Glutamatergic neuron (in vitro differentiated cells): ENCODE data around the gene VRK1. TPM values are rescaled to one million over a fixed set of nuclear protein-coding genes. Genes with fewer than 3 reads are reported as not detected.

Source experiments
- DNase-seq: peaks from one replicate; pipeline ENCODE4 v3.0.0; 2022
- H3K27ac Mint-ChIP-seq: one replicate; pipeline ENCODE4 v1.8.0; 2020; ENCODE audit warnings: mild to moderate bottlenecking, mixed read lengths, inconsistent platforms; ENCODE audit not compliant: unreplicated experiment
- H3K27me3 Mint-ChIP-seq: one replicate; pipeline ENCODE4 v1.8.0; 2020; ENCODE audit warnings: mild to moderate bottlenecking, moderate library complexity, mixed read lengths, inconsistent platforms; ENCODE audit not compliant: unreplicated experiment
- H3K36me3 Mint-ChIP-seq: one replicate; pipeline ENCODE4 v1.8.0; 2020; ENCODE audit warnings: mild to moderate bottlenecking, mixed read lengths, inconsistent platforms; ENCODE audit not compliant: unreplicated experiment
- H3K4me1 Mint-ChIP-seq: one replicate; pipeline ENCODE4 v1.8.0; 2020; ENCODE audit warnings: mild to moderate bottlenecking, low read depth, mixed read lengths, inconsistent platforms; ENCODE audit not compliant: unreplicated experiment
- H3K4me3 Mint-ChIP-seq: one replicate; pipeline ENCODE4 v1.8.0; 2020; ENCODE audit warnings: mild to moderate bottlenecking, mixed read lengths, inconsistent platforms; ENCODE audit not compliant: unreplicated experiment
- H3K9me3 Mint-ChIP-seq: one replicate; pipeline ENCODE4 v1.8.0; 2020; ENCODE audit warnings: mild to moderate bottlenecking, moderate library complexity, mixed read lengths, inconsistent platforms; ENCODE audit not compliant: unreplicated experiment
- total RNA-seq: library from RNA; stranded (reverse); fragmentation: NEBNext Ultra II Directional; extraction: Animal tissue kit (Norgen Biotek cat#: 25700); gene quantifications from one replicate; pipeline ENCODE4 v1.2.1, GENCODE V29; 2021; ENCODE audit not compliant: unreplicated experiment
- TF ChIP-seq, protein P1 (sequence below): fragments of 200-600 bp; sonication (generic); IDR thresholded peaks from one replicate; pipeline ENCODE4 v1.5.0; 2021; ENCODE audit not compliant: partially characterized antibody, unreplicated experiment

Gene VRK1
- total RNA-seq, 1 donor from 2014 or later = 50.5 TPM

DNA sequence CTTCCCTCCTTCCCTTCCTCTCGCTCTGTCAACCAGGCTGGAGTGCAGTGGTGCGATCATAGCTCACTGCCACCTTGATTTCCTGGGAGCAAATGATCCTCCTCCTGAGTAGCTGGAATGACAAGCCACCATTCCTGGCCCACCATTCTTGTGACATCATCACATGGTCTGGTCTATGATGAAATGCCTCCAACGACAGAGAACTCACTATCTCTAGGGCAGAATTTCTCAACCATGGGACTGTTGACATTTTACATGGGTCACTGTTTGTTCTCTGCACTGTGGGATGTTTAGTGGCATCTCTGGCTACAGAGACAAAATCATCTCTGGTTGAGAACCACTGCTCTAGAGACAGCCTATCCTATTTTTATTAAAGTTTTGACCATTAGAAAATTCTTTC, 9.7 kb downstream of the VRK1 start:
- TF ChIP-seq, protein P1, sequence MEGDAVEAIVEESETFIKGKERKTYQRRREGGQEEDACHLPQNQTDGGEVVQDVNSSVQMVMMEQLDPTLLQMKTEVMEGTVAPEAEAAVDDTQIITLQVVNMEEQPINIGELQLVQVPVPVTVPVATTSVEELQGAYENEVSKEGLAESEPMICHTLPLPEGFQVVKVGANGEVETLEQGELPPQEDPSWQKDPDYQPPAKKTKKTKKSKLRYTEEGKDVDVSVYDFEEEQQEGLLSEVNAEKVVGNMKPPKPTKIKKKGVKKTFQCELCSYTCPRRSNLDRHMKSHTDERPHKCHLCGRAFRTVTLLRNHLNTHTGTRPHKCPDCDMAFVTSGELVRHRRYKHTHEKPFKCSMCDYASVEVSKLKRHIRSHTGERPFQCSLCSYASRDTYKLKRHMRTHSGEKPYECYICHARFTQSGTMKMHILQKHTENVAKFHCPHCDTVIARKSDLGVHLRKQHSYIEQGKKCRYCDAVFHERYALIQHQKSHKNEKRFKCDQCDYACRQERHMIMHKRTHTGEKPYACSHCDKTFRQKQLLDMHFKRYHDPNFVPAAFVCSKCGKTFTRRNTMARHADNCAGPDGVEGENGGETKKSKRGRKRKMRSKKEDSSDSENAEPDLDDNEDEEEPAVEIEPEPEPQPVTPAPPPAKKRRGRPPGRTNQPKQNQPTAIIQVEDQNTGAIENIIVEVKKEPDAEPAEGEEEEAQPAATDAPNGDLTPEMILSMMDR = no peak
- Mint-ChIP-seq H3K9me3 (no peaks in the 10 kb centered on the region), H3K4me1 (peaks cover 43% of the 10 kb centered on the region), H3K27ac (no peak overlapping the region), H3K36me3 (no peaks in the 10 kb centered on the region), H3K4me3 (no peak overlapping the region), H3K27me3 (no peaks in the 10 kb centered on the region)
- no peak for DNase-seq

DNA sequence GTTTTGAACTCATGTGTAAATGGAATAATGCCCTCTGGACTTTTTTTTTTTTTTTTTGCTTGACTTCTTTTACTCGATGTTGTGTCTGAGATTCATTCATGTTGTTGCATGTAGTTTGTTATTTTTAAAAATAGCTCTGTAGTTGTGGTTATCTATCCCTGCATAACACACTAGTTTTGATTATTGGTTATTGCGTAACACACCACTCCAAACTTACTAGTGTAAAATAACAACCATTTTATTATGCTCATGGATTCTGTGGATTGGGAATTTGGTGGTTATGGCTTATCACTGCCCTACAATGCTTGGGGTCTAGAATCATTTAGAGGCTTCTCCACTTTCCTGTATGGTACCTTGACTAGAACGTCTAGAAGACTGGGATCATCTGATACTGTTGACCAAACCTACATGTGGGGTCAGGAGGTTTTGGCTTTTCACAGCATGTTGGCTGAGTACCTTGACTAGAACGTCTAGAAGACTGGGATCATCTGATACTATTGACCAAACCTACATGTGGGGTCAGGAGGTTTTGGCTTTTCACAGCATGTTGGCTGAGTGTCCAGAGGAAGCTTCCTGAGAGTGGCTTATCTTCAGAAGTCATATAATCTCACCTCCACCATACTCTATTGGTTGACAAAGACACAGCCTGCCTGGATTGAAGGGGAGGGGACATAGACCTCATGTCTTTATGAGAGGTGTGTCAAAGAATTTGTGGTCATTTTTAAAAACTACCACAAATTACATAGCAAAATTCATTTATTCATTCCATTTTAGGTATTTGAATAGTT, 11.6 kb downstream of the VRK1 start:
- Mint-ChIP-seq H3K4me3 (no peak overlapping the region), H3K27me3 (no peaks in the 10 kb centered on the region)

DNA sequence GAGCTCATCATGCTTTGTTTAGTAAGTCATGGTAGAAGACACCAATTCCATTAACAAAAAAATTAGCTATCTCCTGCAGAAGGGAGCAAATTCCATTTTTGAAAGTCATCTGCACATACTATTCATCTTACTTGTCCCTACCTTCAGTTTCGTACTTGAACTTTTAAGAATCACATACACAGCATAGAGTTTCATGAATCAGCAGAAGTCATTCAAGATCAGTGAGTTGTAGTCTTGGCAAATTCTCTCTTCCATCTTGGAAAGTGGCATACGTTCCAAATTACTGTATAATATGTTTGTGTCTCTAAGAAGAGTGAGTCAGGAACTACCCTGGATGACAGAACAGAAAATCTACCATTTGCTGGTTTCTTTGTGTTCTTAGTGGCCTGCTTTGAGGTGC, 14.1 kb downstream of the VRK1 start:
- Mint-ChIP-seq H3K4me3 (no peak overlapping the region), H3K27me3 (no peaks in the 10 kb centered on the region)

More for the DNA sequence above, 11.6 kb downstream of the VRK1 start:
- H3K36me3 Mint-ChIP-seq = no peaks in the 10 kb centered on the region
- TF ChIP-seq, protein P1 = no peak
- DNase-seq = no peak
- H3K4me1 Mint-ChIP-seq = peaks cover 32% of the 10 kb centered on the region
- H3K27ac Mint-ChIP-seq = no peak overlapping the region
- no peaks in the 10 kb centered on the region for H3K9me3 Mint-ChIP-seq

DNA sequence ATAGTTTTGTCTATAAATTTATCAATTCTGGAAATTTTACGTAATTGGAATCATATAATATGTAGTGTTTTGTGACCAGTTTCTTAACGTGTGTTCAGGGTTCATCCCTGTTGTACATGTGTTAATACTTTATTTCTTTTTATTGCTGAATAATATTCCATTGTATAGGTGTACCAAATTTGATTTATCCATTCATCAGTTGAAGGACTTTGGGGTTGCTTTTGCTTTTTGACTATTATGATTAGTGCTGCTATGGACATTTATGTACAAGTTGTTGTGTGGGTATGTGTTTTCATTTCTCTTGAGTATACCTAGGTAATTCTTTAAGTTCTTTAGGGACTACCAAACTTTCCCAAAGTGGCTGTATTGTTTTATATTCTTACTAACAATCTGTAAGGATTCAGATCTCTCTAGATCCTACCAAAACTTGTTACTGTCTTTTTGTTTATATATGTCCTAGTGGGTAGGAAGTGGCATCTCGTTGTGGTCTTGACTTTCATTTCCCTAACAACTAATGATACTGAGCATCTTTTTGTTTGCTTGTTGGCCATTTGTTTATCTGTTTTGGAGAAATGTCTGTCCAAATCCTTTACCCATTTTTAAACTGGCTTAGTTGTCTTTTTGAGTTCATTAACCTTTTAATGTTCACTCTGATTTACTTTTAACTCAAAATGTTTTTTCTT, 14.9 kb downstream of the VRK1 start:
- H3K36me3 Mint-ChIP-seq = no peaks in the 10 kb centered on the region
- H3K9me3 Mint-ChIP-seq = no peaks in the 10 kb centered on the region
- peaks cover 3% of the 10 kb centered on the region for H3K4me1 Mint-ChIP-seq
- no peaks in the 10 kb centered on the region for H3K27me3 Mint-ChIP-seq
- no peak overlapping the region for H3K27ac Mint-ChIP-seq
- TF ChIP-seq, protein P1 = no peak
- no peak overlapping the region for H3K4me3 Mint-ChIP-seq
- no peak for DNase-seq

More for the DNA sequence above, 14.1 kb downstream of the VRK1 start:
- no peak overlapping the region for H3K27ac Mint-ChIP-seq
- peaks cover 10% of the 10 kb centered on the region for H3K4me1 Mint-ChIP-seq
- TF ChIP-seq, protein P1 = no peak
- H3K36me3 Mint-ChIP-seq = no peaks in the 10 kb centered on the region
- no peak for DNase-seq
- H3K9me3 Mint-ChIP-seq = no peaks in the 10 kb centered on the region

DNA sequence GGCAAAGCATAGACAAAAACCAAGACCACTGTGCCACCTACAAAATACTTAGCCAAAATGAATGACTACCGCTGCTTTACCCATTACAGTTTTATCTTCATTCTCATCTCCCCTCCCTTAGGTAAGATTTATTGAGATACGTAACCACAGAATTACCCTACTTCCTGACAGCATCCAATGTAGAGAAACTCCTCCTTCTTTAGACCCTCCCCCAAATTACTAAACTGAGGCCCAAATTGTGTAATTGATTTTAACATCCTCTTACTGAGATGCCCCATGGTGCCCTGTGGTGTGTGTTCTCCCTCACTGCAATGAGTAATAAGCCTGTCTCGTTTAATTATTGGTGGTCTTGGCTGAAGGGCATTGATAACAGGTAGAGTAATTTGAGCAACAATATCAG, 19.1 kb downstream of the VRK1 start:
- H3K4me3 Mint-ChIP-seq = no peak overlapping the region
- no peak for DNase-seq
- peaks cover 15% of the 10 kb centered on the region for H3K4me1 Mint-ChIP-seq
- no peaks in the 10 kb centered on the region for H3K9me3 Mint-ChIP-seq
- peak overlapping the region; percentile 29 for H3K27ac Mint-ChIP-seq
- peaks cover 2% of the 10 kb centered on the region for H3K27me3 Mint-ChIP-seq
- TF ChIP-seq, protein P1 = no peak
- H3K36me3 Mint-ChIP-seq = no peaks in the 10 kb centered on the region
